Measurements from ENCODE around the gene CMKLR1. TPM values are rescaled to one million over a fixed set of nuclear protein-coding genes. Genes with fewer than 3 reads are reported as not detected.

Gene CMKLR1
- total RNA-seq, 1 donor from 2014 or later, result 10.1 TPM

- no peak for DNase-seq (ENCODE audit: extremely low spot score in 2 of 2)
- Histone ChIP-seq H3K4me1 (no peaks in the 10 kb centered on the region), H3K27ac (no peak overlapping the region), H3K27me3 (no peaks in the 10 kb centered on the region), H3K36me3 (no peaks in the 10 kb centered on the region), H3K4me3 (no peak overlapping the region), H3K9me3 (no peaks in the 10 kb centered on the region)
- TF ChIP-seq POLR2A (IDR thresholded peaks at IDR 0.05), result no peak
- TF ChIP-seq CTCF (IDR thresholded peaks at IDR 0.05), result no peak
- TF ChIP-seq POLR2AphosphoS5 (IDR thresholded peaks at IDR 0.05; ENCODE audit: insufficient read depth in 1 of 2, low read depth in 1 of 2), result no peak
- intact Hi-C loops (cut with DNase I), result no loop called here
Observed at GRCh38 chr12:108270849-108271143, 68.3 kb downstream of the CMKLR1 start.

GRCh38 chr12:108270035-108270848, 68.9 kb downstream of the CMKLR1 start:
- intact Hi-C loops (cut with DNase I), result no loop called here
- Histone ChIP-seq H3K27me3 (no peaks in the 10 kb centered on the region), H3K27ac (no peak overlapping the region), H3K4me3 (no peak overlapping the region), H3K4me1 (no peaks in the 10 kb centered on the region), H3K9me3 (no peaks in the 10 kb centered on the region), H3K36me3 (no peaks in the 10 kb centered on the region)
- TF ChIP-seq POLR2A (IDR thresholded peaks at IDR 0.05), result no peak
- TF ChIP-seq POLR2AphosphoS5 (IDR thresholded peaks at IDR 0.05; ENCODE audit: insufficient read depth in 1 of 2, low read depth in 1 of 2), result no peak
- no peak for TF ChIP-seq CTCF (IDR thresholded peaks at IDR 0.05)
- no peak for DNase-seq (ENCODE audit: extremely low spot score in 2 of 2)

GRCh38 chr12:108269224-108269623, 69.9 kb downstream of the CMKLR1 start:
- Histone ChIP-seq H3K4me1 (no peaks in the 10 kb centered on the region), H3K9me3 (no peaks in the 10 kb centered on the region), H3K36me3 (no peaks in the 10 kb centered on the region), H3K4me3 (no peak overlapping the region), H3K27ac (no peak overlapping the region), H3K27me3 (no peaks in the 10 kb centered on the region)
- no peak for DNase-seq (ENCODE audit: extremely low spot score in 2 of 2)
- no peak for TF ChIP-seq CTCF (IDR thresholded peaks at IDR 0.05)
- TF ChIP-seq POLR2A (IDR thresholded peaks at IDR 0.05), result no peak
- no peak for TF ChIP-seq POLR2AphosphoS5 (IDR thresholded peaks at IDR 0.05; ENCODE audit: insufficient read depth in 1 of 2, low read depth in 1 of 2)
- intact Hi-C loops (cut with DNase I), result no loop called here

GRCh38 chr12:108268397-108268796, 70.7 kb downstream of the CMKLR1 start:
- TF ChIP-seq POLR2AphosphoS5 (IDR thresholded peaks at IDR 0.05; ENCODE audit: insufficient read depth in 1 of 2, low read depth in 1 of 2) (no peak), POLR2A (IDR thresholded peaks at IDR 0.05) (no peak), CTCF (IDR thresholded peaks at IDR 0.05) (no peak)
- no peaks in the 10 kb centered on the region for H3K4me1 ChIP-seq
- H3K27ac ChIP-seq, result no peak overlapping the region
- H3K9me3 ChIP-seq, result no peaks in the 10 kb centered on the region
- intact Hi-C loops (cut with DNase I), result no loop called here
- H3K4me3 ChIP-seq, result no peak overlapping the region
- no peak for DNase-seq (ENCODE audit: extremely low spot score in 2 of 2)
- no peaks in the 10 kb centered on the region for H3K27me3 ChIP-seq
- no peaks in the 10 kb centered on the region for H3K36me3 ChIP-seq

GRCh38 chr12:108267450-108267849, 71.7 kb downstream of the CMKLR1 start:
- no peak for TF ChIP-seq POLR2AphosphoS5 (IDR thresholded peaks at IDR 0.05; ENCODE audit: insufficient read depth in 1 of 2, low read depth in 1 of 2)
- no peak for TF ChIP-seq CTCF (IDR thresholded peaks at IDR 0.05)
- no peak for TF ChIP-seq POLR2A (IDR thresholded peaks at IDR 0.05)
- Histone ChIP-seq H3K27me3 (no peaks in the 10 kb centered on the region), H3K27ac (no peak overlapping the region), H3K4me1 (no peaks in the 10 kb centered on the region), H3K9me3 (no peaks in the 10 kb centered on the region), H3K4me3 (no peak overlapping the region), H3K36me3 (no peaks in the 10 kb centered on the region)
- no peak for DNase-seq (ENCODE audit: extremely low spot score in 2 of 2)
- intact Hi-C loops (cut with DNase I), result no loop called here
